Smooth muscle cell (in vitro differentiated cells): Measurements from ENCODE around the gene TAOK1. TPM values are rescaled to one million over a fixed set of nuclear protein-coding genes. Genes with fewer than 3 reads are reported as not detected.

ENCODE experiments used
- DNase-seq: peaks from one replicate; lab custom pipeline; 2025; ENCODE audit not compliant: unreplicated experiment; lab: John Stamatoyannopoulos, UW
- H2AFZ ChIP-seq: fragments of 200-600 bp; sonication (generic); 2 replicates; pipeline ENCODE4 v1.6.0; 2016; ENCODE audit warnings: antibody characterized with exemption, low read depth, mild to moderate bottlenecking
- H3F3A ChIP-seq: fragments of 200-600 bp; sonication (generic); 2 replicates; pipeline ENCODE4 v1.6.0; 2017; ENCODE audit warnings: antibody characterized with exemption, low read depth
- H3K27ac ChIP-seq: fragments of 200-600 bp; sonication (generic); 2 replicates; pipeline ENCODE4 v1.5.1; 2016; ENCODE audit warnings: low read depth, mild to moderate bottlenecking
- H3K27me3 ChIP-seq: fragments of 200-600 bp; sonication (generic); 2 replicates; pipeline ENCODE4 v1.6.1; 2016; ENCODE audit warnings: low read depth, mild to moderate bottlenecking
- H3K36me3 ChIP-seq: fragments of 200-600 bp; sonication (generic); 2 replicates; pipeline ENCODE4 v1.5.1; 2016; ENCODE audit warnings: low read depth
- H3K4me1 ChIP-seq: fragments of 200-600 bp; sonication (generic); 2 replicates; pipeline ENCODE4 v1.5.1; 2016; ENCODE audit warnings: low read depth
- H3K4me2 ChIP-seq: fragments of 200-600 bp; sonication (generic); 2 replicates; pipeline ENCODE4 v1.6.0; 2016; ENCODE audit warnings: mild to moderate bottlenecking
- H3K4me3 ChIP-seq: fragments of 200-600 bp; sonication (generic); 2 replicates; pipeline ENCODE4 v1.5.1; 2016; ENCODE audit warnings: mild to moderate bottlenecking
- H3K79me2 ChIP-seq: fragments of 200-600 bp; sonication (generic); 2 replicates; pipeline ENCODE4 v1.6.0; 2016; ENCODE audit warnings: low read depth, mild to moderate bottlenecking
- H3K9ac ChIP-seq: fragments of 200-600 bp; sonication (generic); 2 replicates; pipeline ENCODE4 v1.6.0; 2016; ENCODE audit warnings: low read depth
- H3K9me3 ChIP-seq: fragments of 200-600 bp; sonication (generic); replicated peaks from 2 replicates; pipeline ENCODE4 v1.5.1; 2016; ENCODE audit warnings: low read depth
- H4K20me1 ChIP-seq: fragments of 200-600 bp; sonication (generic); 2 replicates; pipeline ENCODE4 v1.6.0; 2016; ENCODE audit warnings: low read depth
- WGBS: methylation state at CpG from one replicate; pipeline ENCODE4 v1.1.7; 2016; ENCODE audit warnings: low lambda C conversion rate; 5-methylcytosine and 5-hydroxymethylcytosine counted together
- polyA plus RNA-seq: library from polyadenylated mRNA; unstranded; fragments of >200 nt; fragmentation: Nextera tagmentation; extraction: Ambion mirVana; gene quantifications from 2 replicates; pipeline ENCODE4 v1.2.1, GENCODE V29; 2016
- total RNA-seq: library from RNA; depleted of rRNA; stranded (reverse); fragments of >200 nt; gene quantifications from 2 replicates; pipeline ENCODE4 v1.2.3, GENCODE V29; 2014
- TF ChIP-seq, protein P1 (sequence below): fragments of 200-600 bp; sonication (generic); IDR thresholded peaks from 2 replicates; pipeline ENCODE4 v1.5.1; 2017; ENCODE audit warnings: borderline replicate concordance, mild to moderate bottlenecking, antibody characterized with exemption; ENCODE audit not compliant: insufficient read depth, poor library complexity, severe bottlenecking

The TAOK1 gene
- total and polyA plus RNA-seq, 2 experiments from 2014 or later = 4.7 to 58.7 TPM

- H3K4me1 ChIP-seq = peaks cover 29% of the 10 kb centered on the region
- no peaks in the 10 kb centered on the region for H3K27me3 ChIP-seq
- no peak overlapping the region for H3K27ac ChIP-seq
- H3K9me3 ChIP-seq = no peaks in the 10 kb centered on the region
- H3K4me3 ChIP-seq = no peak overlapping the region
- H3K9ac ChIP-seq = no peak overlapping the region
- TF ChIP-seq, protein P1, sequence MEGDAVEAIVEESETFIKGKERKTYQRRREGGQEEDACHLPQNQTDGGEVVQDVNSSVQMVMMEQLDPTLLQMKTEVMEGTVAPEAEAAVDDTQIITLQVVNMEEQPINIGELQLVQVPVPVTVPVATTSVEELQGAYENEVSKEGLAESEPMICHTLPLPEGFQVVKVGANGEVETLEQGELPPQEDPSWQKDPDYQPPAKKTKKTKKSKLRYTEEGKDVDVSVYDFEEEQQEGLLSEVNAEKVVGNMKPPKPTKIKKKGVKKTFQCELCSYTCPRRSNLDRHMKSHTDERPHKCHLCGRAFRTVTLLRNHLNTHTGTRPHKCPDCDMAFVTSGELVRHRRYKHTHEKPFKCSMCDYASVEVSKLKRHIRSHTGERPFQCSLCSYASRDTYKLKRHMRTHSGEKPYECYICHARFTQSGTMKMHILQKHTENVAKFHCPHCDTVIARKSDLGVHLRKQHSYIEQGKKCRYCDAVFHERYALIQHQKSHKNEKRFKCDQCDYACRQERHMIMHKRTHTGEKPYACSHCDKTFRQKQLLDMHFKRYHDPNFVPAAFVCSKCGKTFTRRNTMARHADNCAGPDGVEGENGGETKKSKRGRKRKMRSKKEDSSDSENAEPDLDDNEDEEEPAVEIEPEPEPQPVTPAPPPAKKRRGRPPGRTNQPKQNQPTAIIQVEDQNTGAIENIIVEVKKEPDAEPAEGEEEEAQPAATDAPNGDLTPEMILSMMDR = no peak
- peaks cover 69% of the 10 kb centered on the region for H4K20me1 ChIP-seq
- 74% methylated on average over 12 of the region's 12 CpGs for WGBS
- H3F3A ChIP-seq = no peaks in the 10 kb centered on the region
- no peak for DNase-seq
- no peak overlapping the region for H3K4me2 ChIP-seq
- H3K36me3 ChIP-seq = no peaks in the 10 kb centered on the region
- H2AFZ ChIP-seq = no peak overlapping the region
- peaks cover 47% of the 10 kb centered on the region for H3K79me2 ChIP-seq
Observed at GRCh38 chr17:29584452-29585079, 194.4 kb downstream of the TAOK1 start.

DNA sequence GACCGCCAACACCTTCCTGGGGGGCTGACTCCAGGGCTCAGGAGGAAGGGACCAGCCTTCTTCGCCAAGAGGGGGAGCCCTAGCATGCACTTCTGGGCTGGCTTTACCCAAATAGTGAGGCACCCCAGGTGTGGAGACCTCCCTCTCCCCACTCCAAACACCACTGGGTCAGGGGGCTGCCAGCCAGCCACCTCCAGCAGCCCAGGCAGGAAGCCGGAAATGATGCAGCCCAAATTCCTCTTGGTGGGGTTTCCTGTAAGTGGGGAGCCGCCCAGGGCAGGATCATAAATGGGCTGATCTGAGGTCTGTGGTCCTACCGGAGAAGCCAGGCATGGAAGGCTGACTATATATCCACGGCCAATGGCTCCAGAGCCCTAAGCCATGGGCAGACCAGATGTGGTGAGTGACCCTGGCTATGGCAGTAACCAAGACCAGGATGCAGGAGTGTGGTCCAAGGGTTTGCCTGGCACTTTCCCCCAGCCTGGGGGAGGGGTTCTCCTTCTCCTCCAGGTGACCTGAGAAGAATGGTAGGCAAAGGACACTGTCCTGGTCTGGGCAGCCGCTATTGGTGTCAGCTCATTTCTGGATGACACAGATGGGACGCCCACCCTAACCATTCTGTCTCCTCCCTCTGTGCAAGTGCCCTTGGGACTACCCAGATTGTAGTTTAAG is 195.1 kb downstream of the TAOK1 start:
- Histone ChIP-seq H3K4me1 (peaks cover 29% of the 10 kb centered on the region), H3F3A (peaks cover 3% of the 10 kb centered on the region), H3K4me2 (no peak overlapping the region), H3K4me3 (no peak overlapping the region), H3K36me3 (no peaks in the 10 kb centered on the region), H3K9me3 (no peaks in the 10 kb centered on the region), H4K20me1 (peaks cover 65% of the 10 kb centered on the region), H3K9ac (no peak overlapping the region), H3K79me2 (peaks cover 47% of the 10 kb centered on the region), H2AFZ (no peak overlapping the region), H3K27ac (no peak overlapping the region), H3K27me3 (no peaks in the 10 kb centered on the region)
- TF ChIP-seq, protein P1 = no peak
- no peak for DNase-seq
- WGBS = 83% methylated on average over 8 of the region's 8 CpGs

DNA sequence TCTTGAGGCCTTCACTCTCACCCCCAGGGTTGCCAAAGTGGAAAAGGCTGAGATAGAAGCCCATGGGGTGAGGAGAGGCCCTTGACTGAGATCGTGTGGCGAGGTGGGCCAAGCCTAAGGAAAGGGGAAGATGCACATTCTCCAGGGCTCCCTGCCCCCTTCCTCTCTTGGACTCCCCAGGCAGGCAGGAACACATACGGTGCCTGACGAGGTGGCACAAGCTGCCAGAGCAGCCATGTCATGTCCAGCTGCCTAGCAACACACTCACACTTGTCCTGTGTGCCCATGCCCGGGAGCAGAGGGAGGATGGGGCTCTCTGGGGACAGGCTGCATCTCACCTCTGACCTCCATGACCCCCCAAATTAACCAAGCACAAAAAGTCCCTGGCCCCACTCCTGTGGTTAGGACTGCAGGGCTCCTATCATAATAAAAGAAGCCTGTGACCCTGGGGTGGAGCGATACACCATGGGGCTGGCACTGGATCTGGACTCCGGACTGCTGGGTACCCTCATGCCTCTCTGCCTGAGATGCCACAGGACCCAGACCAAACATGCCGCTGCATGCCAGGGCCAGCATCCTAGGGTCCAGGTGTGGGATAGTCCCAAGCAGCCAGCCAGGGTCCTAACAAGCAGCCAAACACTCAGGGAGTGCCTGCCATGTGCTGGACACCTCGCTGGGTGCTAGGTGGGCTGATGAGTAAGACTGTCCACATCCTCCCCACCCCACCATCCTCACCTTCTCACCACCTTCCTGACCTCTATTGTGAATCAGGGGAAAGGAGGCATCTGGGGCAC is 196.7 kb downstream of the TAOK1 start:
- Histone ChIP-seq H3K27me3 (no peaks in the 10 kb centered on the region), H3K27ac (no peak overlapping the region), H3K4me1 (peaks cover 36% of the 10 kb centered on the region), H4K20me1 (peaks cover 62% of the 10 kb centered on the region), H3K9me3 (no peaks in the 10 kb centered on the region), H3K9ac (no peak overlapping the region), H3F3A (peaks cover 6% of the 10 kb centered on the region), H3K4me2 (no peak overlapping the region), H2AFZ (no peak overlapping the region), H3K4me3 (no peak overlapping the region), H3K36me3 (no peaks in the 10 kb centered on the region), H3K79me2 (peaks cover 47% of the 10 kb centered on the region)
- WGBS = 94% methylated on average over 9 of the region's 9 CpGs
- TF ChIP-seq, protein P1 = no peak
- DNase-seq = no peak
